GM13977 (cell line): Measurements from ENCODE around the gene CGB7.

Experiments used
- DNase-seq: peaks from one replicate; pipeline ENCODE4 v3.0.0; 2012; ENCODE audit warnings: low spot score
- in situ Hi-C: fragments of 300-500 bp; cut with MboI; formaldehyde crosslinking; loops from one replicate; pipeline ENCODE4 v1.12.0; 2022; ENCODE audit warnings: low sequenced_read_pairs, low pct_unique_long_range_greater_than_20kb, mixed read lengths, inconsistent platforms; ENCODE audit not compliant: unreplicated experiment
- TF ChIP-seq, protein P1 (sequence below): IDR thresholded peaks from 2 replicates; pipeline ENCODE4 v1.5.1; 2012; ENCODE audit warnings: mild to moderate bottlenecking, control low read depth; ENCODE audit not compliant: insufficient read depth; ENCODE audit errors: extremely low read depth, missing control alignments

Gene CGB7

DNA sequence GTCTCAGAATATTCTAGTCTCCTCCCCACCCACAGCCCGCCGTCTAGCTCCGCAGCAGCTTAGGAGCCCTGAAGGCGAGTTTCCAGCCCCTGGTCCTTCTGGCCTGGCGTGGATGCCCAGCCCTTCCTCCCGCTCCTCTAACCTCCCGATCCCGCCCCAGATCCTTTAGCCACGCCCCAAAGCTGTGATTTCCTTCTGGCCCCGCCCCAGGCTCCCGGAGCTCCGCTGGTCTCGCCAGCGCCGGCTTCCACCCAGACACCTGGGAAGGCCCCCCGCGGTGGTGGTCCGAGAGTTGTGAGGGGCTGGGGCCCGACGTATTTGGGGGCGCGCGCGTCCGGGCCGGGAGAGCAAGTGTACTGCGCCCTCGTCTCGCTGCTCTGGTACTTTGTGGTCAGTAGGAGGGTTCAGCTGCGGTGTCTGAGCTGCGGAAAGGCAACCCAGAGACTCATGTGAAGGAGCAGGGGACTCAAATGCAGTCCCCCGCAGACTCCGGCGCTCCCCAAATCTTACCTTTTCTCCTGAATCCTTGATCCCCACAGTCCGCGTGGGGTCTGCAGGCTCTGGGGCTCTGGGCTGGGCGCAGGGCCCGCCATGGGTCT, at the start of gene CGB7:
TSS of gene CGB7 (minus strand) at position 114 of the 599 bp plus-strand sequence. CDS start 2,374 bp downstream, outside the sequence.
- in situ Hi-C loops: no loop called here
- TF ChIP-seq, protein P1, sequence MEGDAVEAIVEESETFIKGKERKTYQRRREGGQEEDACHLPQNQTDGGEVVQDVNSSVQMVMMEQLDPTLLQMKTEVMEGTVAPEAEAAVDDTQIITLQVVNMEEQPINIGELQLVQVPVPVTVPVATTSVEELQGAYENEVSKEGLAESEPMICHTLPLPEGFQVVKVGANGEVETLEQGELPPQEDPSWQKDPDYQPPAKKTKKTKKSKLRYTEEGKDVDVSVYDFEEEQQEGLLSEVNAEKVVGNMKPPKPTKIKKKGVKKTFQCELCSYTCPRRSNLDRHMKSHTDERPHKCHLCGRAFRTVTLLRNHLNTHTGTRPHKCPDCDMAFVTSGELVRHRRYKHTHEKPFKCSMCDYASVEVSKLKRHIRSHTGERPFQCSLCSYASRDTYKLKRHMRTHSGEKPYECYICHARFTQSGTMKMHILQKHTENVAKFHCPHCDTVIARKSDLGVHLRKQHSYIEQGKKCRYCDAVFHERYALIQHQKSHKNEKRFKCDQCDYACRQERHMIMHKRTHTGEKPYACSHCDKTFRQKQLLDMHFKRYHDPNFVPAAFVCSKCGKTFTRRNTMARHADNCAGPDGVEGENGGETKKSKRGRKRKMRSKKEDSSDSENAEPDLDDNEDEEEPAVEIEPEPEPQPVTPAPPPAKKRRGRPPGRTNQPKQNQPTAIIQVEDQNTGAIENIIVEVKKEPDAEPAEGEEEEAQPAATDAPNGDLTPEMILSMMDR: no peak
- DNase-seq: no peak

DNA sequence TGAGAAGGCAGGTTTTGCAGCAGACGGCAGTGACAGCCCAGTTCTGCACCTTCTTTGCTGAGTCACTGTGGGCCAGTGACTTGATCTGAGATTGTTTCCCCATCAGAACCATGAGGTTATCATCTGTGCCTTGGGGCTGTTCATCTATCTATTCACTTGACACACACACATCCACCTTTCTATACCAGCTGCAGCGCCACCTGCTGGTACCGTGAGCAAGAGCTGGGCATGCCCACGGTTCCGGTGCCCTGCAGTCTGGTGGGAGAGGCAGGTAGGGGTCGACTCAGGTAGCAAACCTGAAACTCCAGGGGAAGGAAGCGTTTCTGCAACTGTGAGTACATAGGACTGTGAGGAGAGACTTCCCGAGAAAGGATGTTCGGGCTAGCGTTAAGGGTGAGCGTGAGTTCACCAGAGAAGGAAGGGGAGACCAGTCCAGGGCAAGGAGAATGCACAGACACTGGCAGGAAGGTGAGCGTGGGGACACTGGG, 49.1 kb upstream of the CGB7 start:
- in situ Hi-C loops: no loop called here

DNA sequence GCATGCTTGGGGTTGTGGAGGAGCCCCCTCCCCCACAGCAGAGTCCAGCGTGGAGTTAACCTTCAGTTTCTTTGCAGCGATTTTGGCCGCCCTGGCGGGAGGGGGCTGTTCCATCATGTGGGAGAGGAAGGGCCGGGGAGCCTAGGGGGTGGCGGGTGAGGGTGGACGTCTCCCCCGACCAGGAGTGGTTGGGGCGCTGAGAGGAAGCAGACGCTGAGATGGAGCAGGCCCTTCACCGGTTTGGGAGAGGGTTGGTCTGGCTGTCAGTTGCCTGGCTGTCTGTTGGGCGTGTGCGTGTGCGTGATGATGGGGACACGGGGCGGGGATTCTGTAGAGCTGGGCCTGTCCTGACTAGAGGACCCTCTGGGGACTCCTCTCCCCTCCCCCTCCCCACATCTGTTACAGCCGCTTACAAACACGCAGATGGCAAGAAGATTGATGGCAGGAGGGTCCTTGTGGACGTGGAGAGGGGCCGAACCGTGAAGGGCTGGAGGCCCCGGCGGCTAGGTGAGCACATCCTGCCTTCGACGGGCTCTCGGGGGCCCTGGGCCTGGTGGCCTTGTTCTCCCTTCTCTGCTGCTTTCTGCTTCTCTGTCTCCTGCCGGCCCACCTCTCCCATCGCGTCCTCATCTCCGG, 46.8 kb upstream of the CGB7 start:
- in situ Hi-C loops: no loop called here
- TF ChIP-seq, protein P1: no peak
- DNase-seq: no peak

More for the DNA sequence above, 49.1 kb upstream of the CGB7 start:
- DNase-seq: no peak
- TF ChIP-seq, protein P1: peak; percentile 88

DNA sequence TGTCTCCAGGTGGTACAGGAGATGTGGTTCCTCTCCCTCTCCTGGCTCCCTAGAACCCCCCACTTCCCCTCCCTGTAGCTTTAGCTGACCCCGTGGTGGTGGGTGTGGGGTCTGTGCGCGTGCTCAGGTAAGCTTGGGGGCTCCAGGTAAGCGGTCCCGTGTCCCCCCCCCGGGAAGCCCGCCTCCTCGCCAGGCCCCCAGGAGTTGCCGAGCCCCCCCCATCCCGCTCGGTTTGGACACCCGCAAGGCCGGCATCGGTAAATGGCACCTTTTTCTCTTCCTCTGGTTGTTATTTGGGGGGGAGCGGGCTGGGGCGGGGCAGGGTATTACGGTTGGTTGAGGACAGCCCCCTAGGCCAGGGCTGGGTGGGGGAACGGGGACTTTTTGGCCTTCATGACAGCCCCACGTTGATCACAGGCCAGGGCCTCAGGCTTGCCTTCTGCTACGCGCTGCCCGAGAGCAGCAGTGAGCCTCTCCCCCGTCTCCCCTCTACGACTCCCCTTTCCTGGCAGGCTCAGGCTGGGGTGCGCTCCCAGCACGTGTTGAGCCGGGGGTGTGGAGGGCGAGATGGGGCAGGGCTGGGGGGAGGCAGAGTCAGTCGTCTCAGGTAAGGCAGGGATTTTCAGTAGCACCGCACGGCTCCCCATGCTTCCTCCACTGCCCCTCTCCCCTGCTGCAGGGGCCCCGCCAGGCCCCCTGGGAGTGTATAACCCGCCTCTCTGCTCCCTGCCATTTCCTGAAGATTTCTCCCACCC, 46.0 kb upstream of the CGB7 start:
- no peak for DNase-seq
- TF ChIP-seq, protein P1: no peak
- in situ Hi-C loops: no loop called here

DNA sequence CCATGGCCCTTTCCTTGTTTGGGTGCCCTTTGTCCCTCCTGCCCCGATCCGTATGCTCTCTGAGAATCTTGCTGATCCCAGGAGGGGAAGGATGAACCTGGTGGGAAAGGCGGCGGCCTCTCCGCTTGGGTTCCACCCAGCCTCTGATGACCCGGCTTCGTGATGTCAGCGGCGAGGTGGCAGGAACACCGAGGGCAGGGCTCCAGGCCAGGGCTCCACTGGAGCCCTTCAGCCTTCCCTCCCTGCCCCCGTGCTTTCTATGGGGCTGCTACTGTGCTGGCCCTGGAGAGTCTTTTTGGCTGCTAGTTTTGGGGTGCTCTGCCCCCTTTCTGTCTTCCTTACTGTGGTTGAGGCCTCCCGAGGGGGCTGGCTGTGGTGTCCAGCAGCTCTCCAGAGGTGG, 44.8 kb upstream of the CGB7 start:
- TF ChIP-seq, protein P1: no peak
- in situ Hi-C loops: no loop called here

DNA sequence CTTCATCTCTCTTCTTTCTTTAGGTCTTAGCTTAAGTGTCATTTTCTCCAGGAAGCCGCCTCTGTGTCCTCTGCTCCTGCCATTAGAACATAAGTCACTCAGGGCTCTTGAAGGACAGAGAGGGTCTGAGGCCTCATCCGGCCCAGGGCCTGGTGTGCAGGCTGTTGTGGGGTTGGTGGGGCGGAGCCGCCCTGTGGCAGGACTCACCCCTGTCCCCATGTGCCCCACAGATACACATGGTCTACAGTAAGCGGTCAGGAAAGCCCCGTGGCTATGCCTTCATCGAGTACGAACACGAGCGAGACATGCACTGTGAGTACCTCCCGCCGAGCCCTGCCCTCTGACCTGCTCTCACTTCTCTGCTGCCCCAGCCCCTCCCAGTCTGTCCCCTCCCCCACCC, 43.6 kb upstream of the CGB7 start:
- in situ Hi-C loops: no loop called here
- no peak for DNase-seq
- TF ChIP-seq, protein P1: no peak

More for the DNA sequence above, 44.8 kb upstream of the CGB7 start:
- DNase-seq: no peak
